NCI-H524 treated with DMSO at 0.1 percent for 48 hours (cell line): Measurements from ENCODE around the gene DDX17.

Experiments used
- DNase-seq: peaks from one replicate; lab custom pipeline; 2025; lab: John Stamatoyannopoulos, UW

The DDX17 gene

GRCh38 chr22:38465673-38466490 is 40.2 kb downstream of the DDX17 start:
- DNase-seq: peak; percentile 88

GRCh38 chr22:38464992-38465672 is 41.0 kb downstream of the DDX17 start:
- DNase-seq: no peak

- DNase-seq: peak; percentile 44
These were observed 42.9 kb downstream of the DDX17 start for GRCh38 chr22:38462960-38463784.

GRCh38 chr22:38461414-38462081 is 44.6 kb downstream of the DDX17 start:
- DNase-seq: peak; percentile 76

- no peak for DNase-seq
These were observed 45.1 kb downstream of the DDX17 start for GRCh38 chr22:38461057-38461413.

- no peak for DNase-seq
These were observed 45.7 kb downstream of the DDX17 start for GRCh38 chr22:38460426-38460840.

GRCh38 chr22:38456841-38457699 is 49.0 kb downstream of the DDX17 start:
- no peak for DNase-seq

- DNase-seq: no peak
These were observed 49.8 kb downstream of the DDX17 start for GRCh38 chr22:38456272-38456835.

- no peak for DNase-seq
These were observed 50.4 kb downstream of the DDX17 start for GRCh38 chr22:38455530-38456271.

- DNase-seq: no peak
These were observed 51.0 kb downstream of the DDX17 start, which contains the start of gene KCNJ4 for GRCh38 chr22:38455076-38455529. KCNJ4 (minus strand) TSS chr22:38455199; CDS start chr22:38428132, 27,067 bp downstream.

- DNase-seq: no peak
These were observed 51.6 kb downstream of the DDX17 start for GRCh38 chr22:38454353-38455075.

GRCh38 chr22:38453996-38454352 is 52.1 kb downstream of the DDX17 start:
- no peak for DNase-seq

GRCh38 chr22:38453066-38453672 is 52.9 kb downstream of the DDX17 start:
- DNase-seq: no peak

- no peak for DNase-seq
These were observed 53.6 kb downstream of the DDX17 start for GRCh38 chr22:38452373-38453065.

GRCh38 chr22:38451864-38452263 is 54.2 kb downstream of the DDX17 start:
- no peak for DNase-seq

GRCh38 chr22:38451404-38451803 is 54.7 kb downstream of the DDX17 start:
- DNase-seq: no peak

- no peak for DNase-seq
These were observed 55.8 kb downstream of the DDX17 start for GRCh38 chr22:38450234-38450797.

GRCh38 chr22:38449776-38450175 is 56.3 kb downstream of the DDX17 start:
- DNase-seq: no peak
